ENCODE measurements around the gene TTR.
A peak's percentile ranks its signal among the peaks of the same experiment; 100 is the strongest.

- TF ChIP-seq, protein P1, sequence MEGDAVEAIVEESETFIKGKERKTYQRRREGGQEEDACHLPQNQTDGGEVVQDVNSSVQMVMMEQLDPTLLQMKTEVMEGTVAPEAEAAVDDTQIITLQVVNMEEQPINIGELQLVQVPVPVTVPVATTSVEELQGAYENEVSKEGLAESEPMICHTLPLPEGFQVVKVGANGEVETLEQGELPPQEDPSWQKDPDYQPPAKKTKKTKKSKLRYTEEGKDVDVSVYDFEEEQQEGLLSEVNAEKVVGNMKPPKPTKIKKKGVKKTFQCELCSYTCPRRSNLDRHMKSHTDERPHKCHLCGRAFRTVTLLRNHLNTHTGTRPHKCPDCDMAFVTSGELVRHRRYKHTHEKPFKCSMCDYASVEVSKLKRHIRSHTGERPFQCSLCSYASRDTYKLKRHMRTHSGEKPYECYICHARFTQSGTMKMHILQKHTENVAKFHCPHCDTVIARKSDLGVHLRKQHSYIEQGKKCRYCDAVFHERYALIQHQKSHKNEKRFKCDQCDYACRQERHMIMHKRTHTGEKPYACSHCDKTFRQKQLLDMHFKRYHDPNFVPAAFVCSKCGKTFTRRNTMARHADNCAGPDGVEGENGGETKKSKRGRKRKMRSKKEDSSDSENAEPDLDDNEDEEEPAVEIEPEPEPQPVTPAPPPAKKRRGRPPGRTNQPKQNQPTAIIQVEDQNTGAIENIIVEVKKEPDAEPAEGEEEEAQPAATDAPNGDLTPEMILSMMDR (IDR thresholded peaks at IDR 0.05 in 2 of 3, conservative IDR thresholded peaks at IDR 0.05 in 1 of 3; ENCODE audit: insufficient read depth in 2 of 3, low read depth in 1 of 3, low read length in 3 of 3), result peak; percentile 49 to 53 (median 52); a peak in 5 of 6 replicates
- TF ChIP-seq SIX5 (IDR thresholded peaks at IDR 0.05; ENCODE audit: borderline replicate concordance in 1 of 2, insufficient read depth in 1 of 2, low read depth in 1 of 2, low read length in 2 of 2) (no peak), HCFC1 (IDR thresholded peaks at IDR 0.05; ENCODE audit: low read depth, low read length) (no peak), ELF4 (CRISPR knock-in tag; IDR thresholded peaks at IDR 0.05) (no peak), MYNN (IDR thresholded peaks at IDR 0.05) (no peak), MYNN (CRISPR knock-in tag; IDR thresholded peaks at IDR 0.05) (no peak), ATF2 (CRISPR knock-in tag; IDR thresholded peaks at IDR 0.05) (no peak), MTA2 (IDR thresholded peaks at IDR 0.05; ENCODE audit: low read depth) (no peak), SRSF1 (IDR thresholded peaks at IDR 0.05; ENCODE audit: low read depth, low read length) (no peak), EP300 (IDR thresholded peaks at IDR 0.05; ENCODE audit: low read length) (no peak), MAFK (IDR thresholded peaks at IDR 0.05; ENCODE audit: low read length) (no peak)
- TF ChIP-seq, protein P2, sequence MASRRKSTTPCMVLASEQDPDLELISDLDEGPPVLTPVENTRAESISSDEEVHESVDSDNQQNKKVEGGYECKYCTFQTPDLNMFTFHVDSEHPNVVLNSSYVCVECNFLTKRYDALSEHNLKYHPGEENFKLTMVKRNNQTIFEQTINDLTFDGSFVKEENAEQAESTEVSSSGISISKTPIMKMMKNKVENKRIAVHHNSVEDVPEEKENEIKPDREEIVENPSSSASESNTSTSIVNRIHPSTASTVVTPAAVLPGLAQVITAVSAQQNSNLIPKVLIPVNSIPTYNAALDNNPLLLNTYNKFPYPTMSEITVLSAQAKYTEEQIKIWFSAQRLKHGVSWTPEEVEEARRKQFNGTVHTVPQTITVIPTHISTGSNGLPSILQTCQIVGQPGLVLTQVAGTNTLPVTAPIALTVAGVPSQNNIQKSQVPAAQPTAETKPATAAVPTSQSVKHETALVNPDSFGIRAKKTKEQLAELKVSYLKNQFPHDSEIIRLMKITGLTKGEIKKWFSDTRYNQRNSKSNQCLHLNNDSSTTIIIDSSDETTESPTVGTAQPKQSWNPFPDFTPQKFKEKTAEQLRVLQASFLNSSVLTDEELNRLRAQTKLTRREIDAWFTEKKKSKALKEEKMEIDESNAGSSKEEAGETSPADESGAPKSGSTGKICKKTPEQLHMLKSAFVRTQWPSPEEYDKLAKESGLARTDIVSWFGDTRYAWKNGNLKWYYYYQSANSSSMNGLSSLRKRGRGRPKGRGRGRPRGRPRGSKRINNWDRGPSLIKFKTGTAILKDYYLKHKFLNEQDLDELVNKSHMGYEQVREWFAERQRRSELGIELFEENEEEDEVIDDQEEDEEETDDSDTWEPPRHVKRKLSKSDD (conservative IDR thresholded peaks at IDR 0.05; ENCODE audit: low read length), result no peak
- TF ChIP-seq, protein P3, sequence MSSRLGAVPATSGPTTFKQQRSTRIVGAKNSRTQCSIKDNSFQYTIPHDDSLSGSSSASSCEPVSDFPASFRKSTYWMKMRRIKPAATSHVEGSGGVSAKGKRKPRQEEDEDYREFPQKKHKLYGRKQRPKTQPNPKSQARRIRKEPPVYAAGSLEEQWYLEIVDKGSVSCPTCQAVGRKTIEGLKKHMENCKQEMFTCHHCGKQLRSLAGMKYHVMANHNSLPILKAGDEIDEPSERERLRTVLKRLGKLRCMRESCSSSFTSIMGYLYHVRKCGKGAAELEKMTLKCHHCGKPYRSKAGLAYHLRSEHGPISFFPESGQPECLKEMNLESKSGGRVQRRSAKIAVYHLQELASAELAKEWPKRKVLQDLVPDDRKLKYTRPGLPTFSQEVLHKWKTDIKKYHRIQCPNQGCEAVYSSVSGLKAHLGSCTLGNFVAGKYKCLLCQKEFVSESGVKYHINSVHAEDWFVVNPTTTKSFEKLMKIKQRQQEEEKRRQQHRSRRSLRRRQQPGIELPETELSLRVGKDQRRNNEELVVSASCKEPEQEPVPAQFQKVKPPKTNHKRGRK (tag; IDR thresholded peaks at IDR 0.05), result no peak
- TF ChIP-seq, protein P4, sequence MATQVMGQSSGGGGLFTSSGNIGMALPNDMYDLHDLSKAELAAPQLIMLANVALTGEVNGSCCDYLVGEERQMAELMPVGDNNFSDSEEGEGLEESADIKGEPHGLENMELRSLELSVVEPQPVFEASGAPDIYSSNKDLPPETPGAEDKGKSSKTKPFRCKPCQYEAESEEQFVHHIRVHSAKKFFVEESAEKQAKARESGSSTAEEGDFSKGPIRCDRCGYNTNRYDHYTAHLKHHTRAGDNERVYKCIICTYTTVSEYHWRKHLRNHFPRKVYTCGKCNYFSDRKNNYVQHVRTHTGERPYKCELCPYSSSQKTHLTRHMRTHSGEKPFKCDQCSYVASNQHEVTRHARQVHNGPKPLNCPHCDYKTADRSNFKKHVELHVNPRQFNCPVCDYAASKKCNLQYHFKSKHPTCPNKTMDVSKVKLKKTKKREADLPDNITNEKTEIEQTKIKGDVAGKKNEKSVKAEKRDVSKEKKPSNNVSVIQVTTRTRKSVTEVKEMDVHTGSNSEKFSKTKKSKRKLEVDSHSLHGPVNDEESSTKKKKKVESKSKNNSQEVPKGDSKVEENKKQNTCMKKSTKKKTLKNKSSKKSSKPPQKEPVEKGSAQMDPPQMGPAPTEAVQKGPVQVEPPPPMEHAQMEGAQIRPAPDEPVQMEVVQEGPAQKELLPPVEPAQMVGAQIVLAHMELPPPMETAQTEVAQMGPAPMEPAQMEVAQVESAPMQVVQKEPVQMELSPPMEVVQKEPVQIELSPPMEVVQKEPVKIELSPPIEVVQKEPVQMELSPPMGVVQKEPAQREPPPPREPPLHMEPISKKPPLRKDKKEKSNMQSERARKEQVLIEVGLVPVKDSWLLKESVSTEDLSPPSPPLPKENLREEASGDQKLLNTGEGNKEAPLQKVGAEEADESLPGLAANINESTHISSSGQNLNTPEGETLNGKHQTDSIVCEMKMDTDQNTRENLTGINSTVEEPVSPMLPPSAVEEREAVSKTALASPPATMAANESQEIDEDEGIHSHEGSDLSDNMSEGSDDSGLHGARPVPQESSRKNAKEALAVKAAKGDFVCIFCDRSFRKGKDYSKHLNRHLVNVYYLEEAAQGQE (IDR thresholded peaks at IDR 0.05; ENCODE audit: borderline replicate concordance), result peak; percentile 47; the same call in 1 of the 2 replicates
- TF ChIP-seq, protein P4 (CRISPR knock-in tag; IDR thresholded peaks at IDR 0.05; ENCODE audit: low read depth), result no peak
Observed at GRCh38 chr18:31626409-31626808, 34.7 kb downstream of the TTR start.
